K562 (cell line): Measurements from ENCODE around the gene RSF1. TPM values are rescaled to one million over a fixed set of nuclear protein-coding genes. Genes with fewer than 3 reads are reported as not detected.

Source experiments
- ATAC-seq: fragments of 200-7000 bp; cut with Tn5 transposase; 3 replicates; pipeline ENCODE4 v1.9.1; 2020; ENCODE audit warnings: moderate library complexity
- BruUV-seq: library from RNA; stranded (reverse); fragments of 400-500 nt; replicated peaks from 2 replicates; lab custom pipeline; 2021; lab: Mats Ljungman, UMichigan
- CTCF ChIA-PET: fragments of 300-600 bp; formaldehyde crosslinking; extraction: SDS; loops from one replicate; lab custom pipeline; 2021; ENCODE audit warnings: low intra/inter-chr PET ratio; lab: Yijun Ruan, JAX
- POLR2A ChIA-PET: fragments of 300-600, 350-650 bp; sonication (Branson Sonifier 250); formaldehyde crosslinking; extraction: SDS; loops from one replicate; lab custom pipeline; 2021; ENCODE audit warnings: antibody characterized with exemption, inconsistent platforms; lab: Yijun Ruan, JAX
- DNase-seq, 4 experiments: peaks; one replicate each; pipeline versions ENCODE4 v3.0.0 to v3.0.0-alpha.2; 2011 to 2018; ENCODE audit warnings: low spot score in 3 of 4, mixed read lengths in 3 of 4; ENCODE audit errors: extremely low read depth in 1 of 4
- FAIRE-seq: peaks from 2 replicates; lab custom pipeline; 2011; peaks lifted over from hg19 to GRCh38; lab: Jason Lieb, UNC
- H2AFZ ChIP-seq: 2 replicates; pipeline ENCODE4 v1.6.0; 2011; ENCODE audit warnings: low read depth, low read length, control low read depth, inconsistent platforms
- H3K27ac ChIP-seq: fragments of 200-600 bp; 3 replicates; pipeline ENCODE4 v1.8.0; 2011; ENCODE audit warnings: low read depth, mild to moderate bottlenecking, control low read depth, inconsistent platforms, low read length, moderate library complexity, mixed read lengths; ENCODE audit errors: extremely low read depth
- H3K27me3 ChIP-seq, 2 experiments: fragments of 300-600 bp in 1 of 2; 2 replicates in 1 of 2; 3 replicates in 1 of 2; pipeline versions ENCODE4 v1.6.0 to v1.8.0; 2011; ENCODE audit warnings: inconsistent platforms in 2 of 2, low read length in 2 of 2, mild to moderate bottlenecking in 1 of 2, mixed read lengths in 1 of 2, moderate library complexity in 1 of 2; ENCODE audit not compliant: control insufficient read depth in 2 of 2, insufficient read depth in 2 of 2
- H3K36me3 ChIP-seq: fragments of 300-600 bp; 3 replicates; pipeline ENCODE4 v1.8.0; 2011; ENCODE audit warnings: mild to moderate bottlenecking, low read length, inconsistent platforms; ENCODE audit not compliant: control insufficient read depth, insufficient read depth
- H3K4me1 ChIP-seq, 2 experiments: fragments of 200-600 bp in 1 of 2; replicated peaks in 1 of 2; 2 replicates in 1 of 2; 3 replicates in 1 of 2; pipeline versions ENCODE4 v1.5.1 to v1.8.0; 2011; ENCODE audit warnings: inconsistent platforms in 2 of 2, low read length in 2 of 2, mild to moderate bottlenecking in 1 of 2, mixed read lengths in 1 of 2, moderate library complexity in 1 of 2; ENCODE audit not compliant: control insufficient read depth in 2 of 2, insufficient read depth in 2 of 2
- H3K4me2 ChIP-seq: 2 replicates; pipeline ENCODE4 v1.6.1; 2011; ENCODE audit warnings: low read length, control low read depth, inconsistent platforms, mixed read lengths; ENCODE audit not compliant: insufficient read depth
- H3K4me3 ChIP-seq: fragments of 200-600 bp; sonication (generic), shearing (Covaris generic); 2 replicates; pipeline ENCODE4 v1.5.1; 2016; ENCODE audit warnings: control low read depth, inconsistent platforms
- H3K79me2 ChIP-seq: fragments of 200-600 bp; 3 replicates; pipeline ENCODE4 v1.8.0; 2011; ENCODE audit warnings: low read length, inconsistent platforms; ENCODE audit not compliant: control insufficient read depth, insufficient read depth
- H3K9ac ChIP-seq, 2 experiments: 2 replicates each; pipeline versions ENCODE4 v1.6.0 to v1.6.1; 2011; ENCODE audit warnings: low read depth in 2 of 2, low read length in 2 of 2, control low read depth in 1 of 2, inconsistent platforms in 1 of 2, mild to moderate bottlenecking in 1 of 2, mixed read lengths in 1 of 2; ENCODE audit not compliant: insufficient read depth in 1 of 2
- H3K9me1 ChIP-seq: one replicate; pipeline ENCODE4 v1.6.0; 2011; ENCODE audit warnings: inconsistent platforms, mild to moderate bottlenecking, low read length, moderate library complexity; ENCODE audit not compliant: control insufficient read depth, insufficient read depth
- H3K9me3 ChIP-seq: replicated peaks from 2 replicates; pipeline ENCODE4 v1.5.1; 2011; ENCODE audit warnings: low read depth, low read length, inconsistent platforms; ENCODE audit not compliant: control insufficient read depth, insufficient read depth
- H4K20me1 ChIP-seq: replicated peaks from 2 replicates; pipeline ENCODE4 v1.6.1; 2011; ENCODE audit warnings: low read length, inconsistent platforms, mixed read lengths; ENCODE audit not compliant: control insufficient read depth, insufficient read depth
- CREB3L1 ChIP-seq: fragments of 450-650 bp; IDR thresholded peaks from 2 replicates; pipeline ENCODE4 v1.6.1; 2014; ENCODE audit warnings: low read depth, mild to moderate bottlenecking, moderate library complexity, borderline replicate concordance
- CUX1 ChIP-seq: fragments of 200-800 bp; sonication (Bioruptor generic); IDR thresholded peaks from 2 replicates; pipeline ENCODE4 v1.6.1; 2016; ENCODE audit warnings: missing genetic modification characterization, missing compliant biosample characterization
- CXXC5 ChIP-seq: fragments of 250-450 bp; sonication (Bioruptor Pico); IDR thresholded peaks from 2 replicates; pipeline ENCODE4 v1.8.0; 2022; ENCODE audit warnings: inconsistent platforms, mild to moderate bottlenecking, moderate library complexity
- JUN ChIP-seq, 2 experiments: sonication (generic) in 1 of 2; formaldehyde crosslinking in 1 of 2; IDR thresholded peaks; 2 replicates each; pipeline versions ENCODE4 v1.6.1 to v1.8.0; 2012 to 2022; ENCODE audit warnings: borderline replicate concordance in 2 of 2, mild to moderate bottlenecking in 2 of 2, improper control_type of control experiment in 1 of 2, low read depth in 1 of 2, low read length in 1 of 2, missing genetic modification reagents in 1 of 2
- PTTG1 ChIP-seq: fragments of 450-650 bp; IDR thresholded peaks from 2 replicates; pipeline ENCODE4 v1.6.1; 2016; ENCODE audit warnings: low read depth, mild to moderate bottlenecking, missing genetic modification characterization, missing compliant biosample characterization
- RAD21 ChIP-seq, 2 experiments: fragments of 250-450 bp in 1 of 2; fragments of 450-650 bp in 1 of 2; sonication (Bioruptor Pico) in 1 of 2; formaldehyde crosslinking in 1 of 2; IDR thresholded peaks in 1 of 2; conservative IDR thresholded peaks in 1 of 2; 2 replicates each; pipeline versions ENCODE4 v1.4.0 to v1.8.0; 2020 to 2022; ENCODE audit warnings: mild to moderate bottlenecking in 2 of 2, moderate library complexity in 1 of 2
- SNAPC5 ChIP-seq: fragments of 250-450 bp; sonication (Bioruptor Pico); IDR thresholded peaks from 2 replicates; pipeline ENCODE4 v1.8.0; 2021; ENCODE audit warnings: moderate library complexity, mild to moderate bottlenecking, inconsistent platforms
- TCF7 ChIP-seq: sonication (generic); IDR thresholded peaks from 2 replicates; pipeline ENCODE4 v1.6.1; 2016; ENCODE audit warnings: antibody characterized with exemption, borderline replicate concordance
- TRIM28 ChIP-seq: fragments of 450-650 bp; IDR thresholded peaks from 2 replicates; pipeline ENCODE4 v1.6.1; 2017
- U2AF1 ChIP-seq: fragments of 200-400 bp; formaldehyde crosslinking; optimal IDR thresholded peaks from 2 replicates; pipeline ENCODE3; 2017; ENCODE audit warnings: mild to moderate bottlenecking, low read depth, low read length, moderate library complexity
- ZBTB12 ChIP-seq: fragments of 250-450 bp; sonication (Bioruptor Pico); IDR thresholded peaks from 2 replicates; pipeline ENCODE4 v1.4.0; 2020
- ZNF263 ChIP-seq: sonication (generic); formaldehyde crosslinking; IDR thresholded peaks from 2 replicates; pipeline ENCODE4 v1.8.0; 2022; ENCODE audit warnings: mild to moderate bottlenecking, missing genetic modification reagents, borderline replicate concordance
- ZNF507 ChIP-seq: conservative IDR thresholded peaks from 2 replicates; pipeline ENCODE4 v1.6.1; 2017; ENCODE audit warnings: missing genetic modification characterization, missing compliant biosample characterization
- WGBS: fragments of 100-300 bp; shearing (Covaris generic); methylation state at CpG from one replicate; pipeline ENCODE4 v1.1.6; 2016; ENCODE audit warnings: low coverage, mixed read lengths; ENCODE audit not compliant: insufficient coverage; ENCODE audit errors: missing lambda C conversion rate; 5-methylcytosine and 5-hydroxymethylcytosine counted together
- in situ Hi-C: fragments of 300-500 bp; cut with MboI; formaldehyde crosslinking; loops from 4 replicates; pipeline ENCODE4 v1.15.0; 2018; ENCODE audit warnings: inconsistent platforms, mixed read lengths
- intact Hi-C: fragments of 100-400 bp; cut with micrococcal nuclease; formaldehyde crosslinking; loops from 2 replicates; pipeline ENCODE4 v1.14.2; 2022
- polyA plus RNA-seq, 8 experiments: library from polyadenylated mRNA; depleted of rRNA in 4 of 8; stranded (reverse) in 5 of 8; unstranded in 3 of 8; fragments of >200 nt; fragmentation: Nextera tagmentation in 2 of 8; fragmentation: Illumina TruSeq in 1 of 8; extraction: Ambion mirVana in 2 of 8; extraction: Trizol in 1 of 8; gene quantifications; 2 replicates each; pipeline versions ENCODE4 v1.2.1 to v1.2.3, GENCODE V29; 2011 to 2014; ENCODE audit warnings: inconsistent platforms in 1 of 8, missing spikeins in 1 of 8
- total RNA-seq, 7 experiments: library from RNA; depleted of rRNA in 6 of 7; stranded (reverse); fragments of >200 nt in 6 of 7; fragmentation: Illumina TruSeq in 2 of 7; extraction: Trizol in 2 of 7; gene quantifications; 2 replicates each; pipeline versions ENCODE4 v1.2.1 to v1.2.3, GENCODE V29; 2011 to 2021; ENCODE audit warnings: low replicate concordance in 1 of 7

RSF1 gene
- total and polyA plus RNA-seq, 9 of the 15 experiments (the other 6 are each of a cell fraction or from before 2014, with no cell fraction given), result 9.7 to 63.6 (median 42.8) TPM

GRCh38 chr11:77704029-77704428, 116.5 kb downstream of the RSF1 start (continued):
- TF ChIP-seq JUN (IDR thresholded peaks at IDR 0.05; ENCODE audit: borderline replicate concordance, low read depth, low read length) (no peak), JUN (CRISPR knock-in tag; IDR thresholded peaks at IDR 0.05; ENCODE audit: borderline replicate concordance) (no peak), PTTG1 (no peak), TRIM28 (no peak), RAD21 (CRISPR knock-in tag; conservative IDR thresholded peaks at IDR 0.05 in 1 of 2, IDR thresholded peaks at IDR 0.05 in 1 of 2) (no peak)

GRCh38 chr11:77699425-77699824, 121.1 kb downstream of the RSF1 start:
- intact Hi-C loops, result no loop called here
- H3K4me3 ChIP-seq, result no peak overlapping the region
- no peaks in the 10 kb centered on the region for H3K9me3 ChIP-seq
- FAIRE-seq (no peak), ATAC-seq (no peak), DNase-seq (no peak)
- H2AFZ ChIP-seq, result no peak overlapping the region
- no peak overlapping the region for H3K4me2 ChIP-seq
- H3K9ac ChIP-seq, result no peak overlapping the region
- no peaks in the 10 kb centered on the region for H3K27me3 ChIP-seq
- in situ Hi-C loops, result no loop called here
- 70% methylated on average over 1 of the region's 1 CpG for WGBS
- H4K20me1 ChIP-seq, result no peaks in the 10 kb centered on the region
- POLR2A ChIA-PET, result interaction anchor here (1.5 kb wide), 1 partner anchor 14 kb away, joined by 4 read pairs; no protein-coding TSS in a partner anchor
- CTCF ChIA-PET, result no interaction called here
- no peaks in the 10 kb centered on the region for H3K4me1 ChIP-seq
- H3K9me1 ChIP-seq, result no peaks in the 10 kb centered on the region
- H3K27ac ChIP-seq, result no peak overlapping the region
- no peaks in the 10 kb centered on the region for H3K79me2 ChIP-seq
- peaks cover 50% of the 10 kb centered on the region for H3K36me3 ChIP-seq
- no TSS peak for BruUV-seq
- TF ChIP-seq TCF7 (no peak), CREB3L1 (no peak), ZNF507 (no peak), ZNF263 (CRISPR knock-in tag) (no peak), CXXC5 (CRISPR knock-in tag) (no peak), SNAPC5 (CRISPR knock-in tag) (no peak), ZBTB12 (CRISPR knock-in tag) (no peak), U2AF1 (no peak), CUX1 (CRISPR knock-in tag) (no peak)
